Measurements from ENCODE around the gene FAM124B.
"Not testable (repeated sequence)": the region's sequence is repeated elsewhere in the genome, so short reads cannot be mapped to it uniquely, and the experiment has no call there.

FAM124B gene

DNA sequence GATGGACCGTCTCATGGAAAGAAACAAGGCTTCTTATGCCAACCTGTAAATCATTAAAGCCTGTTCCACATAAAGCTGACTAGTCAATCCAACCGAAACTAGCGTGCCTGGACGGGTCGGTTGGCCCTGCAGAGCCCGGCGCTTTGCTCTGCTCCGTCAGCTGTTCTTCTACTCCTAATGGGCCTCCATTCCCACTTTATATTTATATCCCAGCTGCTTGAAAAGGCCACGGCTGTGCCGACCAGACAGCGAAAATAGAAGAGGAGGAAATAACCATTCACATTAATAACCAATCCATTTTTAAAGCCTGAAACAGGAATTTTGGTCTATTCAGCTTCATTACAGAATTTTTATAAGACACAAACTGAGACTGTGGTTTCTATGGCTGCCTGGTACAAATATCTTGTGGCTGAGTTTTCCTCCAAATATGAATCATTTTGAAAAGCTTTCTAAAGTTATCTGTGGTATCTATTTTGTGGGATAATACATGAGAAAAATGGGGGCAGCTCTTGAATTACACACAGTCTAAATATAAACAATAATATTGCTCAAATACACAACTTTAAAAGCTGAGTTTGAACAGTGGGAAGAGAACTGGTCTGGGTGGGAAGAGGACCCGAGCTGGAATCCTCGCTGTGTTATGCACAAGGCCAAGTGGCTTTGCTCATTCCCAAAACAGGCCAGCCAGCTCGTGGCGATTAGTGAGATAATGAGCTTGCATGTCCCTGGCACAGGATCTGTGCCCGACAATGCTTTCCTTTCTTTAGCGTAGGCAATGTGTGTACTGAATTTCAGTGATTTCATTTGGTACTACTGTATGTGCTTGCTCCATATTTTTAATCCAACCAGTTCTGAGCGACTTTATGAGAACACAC lies 10.5 kb upstream of the FAM124B start:
- no peak for DNase-seq

DNA sequence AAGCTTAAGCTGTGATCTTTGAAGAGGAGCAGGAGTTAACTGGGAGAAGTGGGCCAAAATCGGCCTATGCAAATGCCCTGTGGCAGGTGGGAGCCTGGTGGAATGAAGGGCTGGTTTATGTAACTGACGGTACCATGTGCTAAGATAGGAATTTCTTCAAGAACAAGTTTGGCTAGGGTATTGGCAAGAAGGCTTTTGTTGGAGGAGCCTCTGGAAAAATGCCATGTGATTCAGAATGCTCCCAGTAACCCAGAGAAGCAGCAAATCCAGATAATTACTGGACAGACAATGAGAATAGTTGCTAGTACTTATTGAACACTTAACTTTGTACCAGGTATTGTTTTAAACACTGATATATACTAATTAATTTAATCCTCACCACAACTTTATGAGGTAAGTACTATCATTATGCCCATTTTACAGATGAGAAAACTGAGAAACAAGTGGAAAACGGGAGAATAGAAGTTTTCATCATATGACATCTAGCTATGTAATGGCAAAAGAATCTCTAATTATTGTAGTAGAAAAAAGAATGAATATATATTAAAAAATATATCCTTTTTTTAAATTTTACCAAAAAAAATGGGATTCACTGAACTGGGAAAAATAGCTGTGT lies 9.1 kb upstream of the FAM124B start:
- DNase-seq, result no peak

DNA sequence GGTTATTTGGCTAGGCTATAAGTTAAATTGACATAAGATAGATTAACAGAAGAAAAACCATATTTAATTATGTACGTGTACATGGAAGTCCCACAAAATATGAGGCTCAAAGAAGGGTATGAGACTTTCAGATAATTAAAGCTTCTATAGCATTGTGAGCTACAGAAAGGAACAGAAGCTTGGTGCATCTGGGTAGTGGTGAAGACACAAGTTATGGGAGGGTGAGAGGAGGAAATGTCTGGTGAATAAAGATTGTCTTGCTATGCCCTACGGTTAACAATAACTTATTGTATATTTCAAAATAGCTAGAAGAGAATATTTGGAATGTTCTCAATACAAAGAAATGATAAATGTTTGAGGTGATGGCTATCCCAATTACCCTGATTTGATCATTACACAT lies 6.8 kb upstream of the FAM124B start:
- DNase-seq, result no peak

DNA sequence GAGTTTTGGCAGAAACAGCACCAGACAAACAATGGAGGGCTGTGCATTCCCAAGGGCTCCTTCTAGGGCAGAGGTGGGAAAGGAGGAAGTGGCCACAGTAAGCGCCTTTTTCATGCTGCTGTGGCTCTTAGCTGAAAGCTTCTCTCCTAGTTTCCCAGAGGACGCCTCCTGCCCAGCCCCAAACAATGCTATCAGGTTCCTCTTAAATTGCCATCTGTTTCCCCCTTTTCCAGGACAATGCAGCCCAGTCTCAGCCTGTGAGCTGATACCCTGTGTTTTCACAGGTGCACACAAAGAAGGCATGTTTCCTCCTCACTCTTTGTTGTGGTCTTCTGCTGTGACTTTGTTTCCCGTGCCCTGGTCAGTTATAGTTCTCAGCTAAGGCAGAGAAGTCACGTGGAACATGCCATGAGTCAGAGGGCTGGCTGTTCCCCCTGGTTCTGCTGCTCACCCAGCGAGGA lies 5.4 kb upstream of the FAM124B start:
- DNase-seq, result no peak

DNA sequence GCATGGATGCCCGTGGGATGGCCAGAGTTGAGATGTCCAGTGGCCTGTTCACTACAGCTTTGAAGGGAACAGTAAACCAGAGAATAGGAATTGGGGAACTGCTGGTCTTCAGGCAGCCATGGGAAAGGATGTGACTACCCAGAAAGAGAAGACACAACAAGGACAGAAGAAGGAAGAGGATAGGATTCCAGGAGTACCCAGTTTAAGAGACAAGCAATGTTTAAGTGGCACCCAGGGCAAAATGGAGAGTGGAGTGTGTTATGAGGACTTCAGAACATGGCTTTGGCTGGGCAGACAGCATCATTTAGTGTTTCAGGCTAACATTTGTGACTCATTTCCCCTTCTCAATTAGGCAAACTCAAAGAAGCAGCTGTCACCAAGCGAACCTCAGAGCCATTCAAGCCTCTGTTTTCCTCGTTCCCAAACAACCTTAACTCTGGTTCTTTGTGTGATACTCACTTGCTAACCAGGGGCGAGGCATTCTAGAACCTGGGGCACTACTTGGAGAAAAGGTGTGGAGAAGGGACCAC lies 4.0 kb upstream of the FAM124B start:
- DNase-seq, result no peak

DNA sequence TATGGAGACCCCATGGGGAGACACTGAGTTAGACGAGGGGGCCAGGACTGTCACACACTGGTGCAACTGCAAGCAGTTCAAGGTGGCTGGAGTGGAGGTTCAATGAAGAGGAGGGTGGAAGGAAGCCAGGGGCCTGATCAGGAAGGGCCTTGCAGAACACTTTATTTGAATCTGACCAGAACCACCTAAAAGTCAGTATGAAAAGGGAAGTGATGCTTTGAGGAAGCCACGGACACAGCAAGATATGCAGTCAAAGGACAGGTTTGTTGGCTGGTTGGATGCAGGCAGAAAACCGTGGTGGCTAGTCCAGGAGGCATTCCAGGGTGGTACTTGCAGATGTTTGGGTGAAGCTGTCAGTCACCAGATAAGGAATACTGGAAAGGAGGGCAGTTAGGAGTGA lies 3.5 kb upstream of the FAM124B start:
- no peak for DNase-seq

DNA sequence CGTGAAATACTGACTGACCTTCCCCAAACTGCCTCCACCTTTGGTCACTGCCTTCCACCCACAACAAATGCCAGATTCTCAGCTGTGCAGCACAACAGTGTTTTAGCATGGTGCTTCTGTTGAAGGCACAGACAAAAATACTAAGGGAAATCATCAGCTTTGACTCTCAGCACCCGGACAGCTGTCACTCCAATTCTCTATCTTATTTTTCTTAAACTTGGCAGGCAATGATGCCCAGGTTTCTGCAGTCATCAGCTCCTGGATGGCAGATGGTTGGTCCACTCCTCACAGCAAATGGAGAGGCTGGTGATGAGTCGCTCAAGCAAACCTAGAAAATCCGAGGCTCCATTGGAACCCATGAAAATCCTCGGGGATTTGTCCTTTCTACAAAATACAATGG lies 2.9 kb upstream of the FAM124B start:
- DNase-seq, result no peak

DNA sequence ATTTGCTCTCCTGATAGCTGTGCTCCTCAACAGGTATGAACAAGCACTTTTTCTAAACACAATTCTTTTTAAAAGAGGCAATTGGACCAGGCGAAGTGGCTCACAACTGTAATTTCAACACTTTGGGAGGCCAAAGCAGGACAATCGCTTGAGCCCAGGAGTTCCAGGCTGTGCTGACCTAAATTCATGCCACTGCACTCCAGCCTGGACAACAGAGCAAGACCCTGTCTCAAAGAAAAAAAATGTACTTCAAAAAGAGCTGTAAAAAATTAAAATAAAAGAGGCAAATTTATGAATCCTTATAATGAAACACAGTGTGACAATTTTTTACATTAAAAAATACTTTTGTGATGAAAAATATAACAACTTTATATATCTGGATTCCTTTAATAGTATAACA lies 1.8 kb upstream of the FAM124B start:
- no peak for DNase-seq

DNA sequence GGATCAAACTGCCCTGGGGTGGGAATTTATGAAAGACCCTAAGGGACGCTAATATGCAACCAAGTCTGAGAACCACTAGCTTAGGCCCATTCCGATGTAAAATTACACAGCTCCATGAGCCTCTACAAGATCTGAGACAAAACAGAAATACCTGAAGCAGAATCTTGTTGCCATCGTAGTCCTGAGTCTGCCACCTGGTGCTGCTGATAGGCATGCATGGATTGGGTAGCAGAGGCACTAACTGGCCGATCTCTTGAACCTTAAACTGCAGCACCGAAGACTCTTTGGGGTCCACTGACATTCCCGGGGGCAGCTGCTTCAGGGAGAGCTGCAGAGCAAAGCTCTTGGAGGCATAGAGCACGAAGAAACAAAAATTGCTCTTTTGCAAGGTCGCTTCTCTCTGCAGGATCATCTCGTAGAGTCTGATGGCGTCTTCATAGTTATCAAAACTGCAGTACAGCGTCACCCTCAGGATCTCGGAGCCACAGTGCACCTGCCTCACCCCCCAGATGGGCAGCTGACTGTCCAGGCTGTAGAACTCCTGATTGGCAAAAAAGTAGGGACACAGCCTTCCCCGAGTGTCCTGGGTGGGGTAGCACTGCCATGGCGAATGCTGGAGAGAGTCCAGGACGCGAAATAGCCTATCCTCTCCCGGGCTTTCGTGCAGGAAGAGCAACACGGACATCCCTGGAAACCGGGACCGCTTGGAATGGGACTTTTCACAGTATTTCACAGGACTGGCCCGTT lies 848 bp downstream of the FAM124B start:
- no peak for DNase-seq

DNA sequence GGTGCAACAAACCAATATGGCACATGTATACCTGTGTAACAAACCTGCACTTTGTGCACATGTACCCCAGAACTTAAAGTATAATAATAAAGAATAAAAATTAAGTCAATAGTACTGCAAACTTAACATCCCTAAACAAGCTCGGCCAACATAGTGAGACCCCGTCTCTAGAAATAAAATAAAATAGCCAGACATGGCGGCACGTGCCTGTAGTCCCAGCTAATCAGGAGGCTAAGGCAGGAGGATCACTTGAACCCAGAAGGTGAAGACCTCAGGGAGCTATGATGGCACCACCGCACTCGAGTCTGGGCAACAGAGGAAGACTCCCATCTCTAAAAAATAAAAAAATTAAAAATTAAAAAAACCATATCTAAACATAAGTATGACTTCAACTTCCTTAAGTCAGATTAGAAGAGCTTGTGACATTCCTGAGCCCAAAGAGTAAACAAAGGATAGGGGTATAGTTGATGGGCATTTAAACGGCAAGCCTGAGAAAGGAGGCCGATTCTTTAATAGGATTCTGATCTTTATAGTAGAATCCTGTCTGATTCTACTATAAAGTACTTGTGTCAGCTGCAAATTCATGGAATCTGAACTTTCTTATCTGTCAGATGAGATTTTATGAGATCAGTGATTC lies 1.6 kb downstream of the FAM124B start:
- no peak for DNase-seq

DNA sequence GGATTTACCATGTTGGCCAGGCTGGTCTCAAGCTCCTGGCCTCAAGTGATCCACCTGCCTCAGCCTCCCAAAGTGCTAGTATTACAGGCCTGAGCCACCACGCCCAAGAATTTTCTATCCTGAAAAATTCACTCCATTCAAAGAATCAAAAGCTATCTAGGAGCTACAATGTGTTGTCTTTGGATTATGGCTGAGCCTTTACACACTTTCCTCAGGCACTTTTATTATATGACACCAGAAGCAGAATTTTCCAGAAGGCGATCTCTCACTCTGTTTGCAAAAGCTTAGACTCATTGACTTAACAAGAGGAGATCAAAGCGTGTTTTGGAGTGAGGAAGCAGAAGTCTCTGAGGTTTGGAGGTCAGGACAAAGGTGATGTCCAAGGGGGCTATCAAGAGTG lies 3.6 kb downstream of the FAM124B start:
- DNase-seq, result no peak

DNA sequence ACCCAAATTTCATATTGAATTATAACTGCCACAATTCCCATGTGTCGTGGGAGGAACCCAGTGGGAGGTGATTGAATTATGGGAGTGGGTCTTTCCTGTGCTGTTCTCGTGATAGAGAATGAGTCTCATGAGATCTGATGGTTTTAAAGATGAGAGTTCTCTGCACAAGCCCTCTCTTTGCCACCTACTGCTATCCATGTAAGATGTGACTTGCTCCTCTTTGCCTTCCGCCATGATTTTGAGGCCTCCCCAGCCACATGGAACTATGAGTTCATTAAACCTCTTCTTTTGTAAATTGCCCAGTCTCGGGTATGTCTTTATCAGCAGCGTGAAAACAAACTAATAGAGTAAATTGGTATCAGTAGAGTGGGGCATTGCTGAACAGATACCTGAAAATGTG lies 4.8 kb downstream of the FAM124B start:
- not testable (repeated sequence) for DNase-seq

DNA sequence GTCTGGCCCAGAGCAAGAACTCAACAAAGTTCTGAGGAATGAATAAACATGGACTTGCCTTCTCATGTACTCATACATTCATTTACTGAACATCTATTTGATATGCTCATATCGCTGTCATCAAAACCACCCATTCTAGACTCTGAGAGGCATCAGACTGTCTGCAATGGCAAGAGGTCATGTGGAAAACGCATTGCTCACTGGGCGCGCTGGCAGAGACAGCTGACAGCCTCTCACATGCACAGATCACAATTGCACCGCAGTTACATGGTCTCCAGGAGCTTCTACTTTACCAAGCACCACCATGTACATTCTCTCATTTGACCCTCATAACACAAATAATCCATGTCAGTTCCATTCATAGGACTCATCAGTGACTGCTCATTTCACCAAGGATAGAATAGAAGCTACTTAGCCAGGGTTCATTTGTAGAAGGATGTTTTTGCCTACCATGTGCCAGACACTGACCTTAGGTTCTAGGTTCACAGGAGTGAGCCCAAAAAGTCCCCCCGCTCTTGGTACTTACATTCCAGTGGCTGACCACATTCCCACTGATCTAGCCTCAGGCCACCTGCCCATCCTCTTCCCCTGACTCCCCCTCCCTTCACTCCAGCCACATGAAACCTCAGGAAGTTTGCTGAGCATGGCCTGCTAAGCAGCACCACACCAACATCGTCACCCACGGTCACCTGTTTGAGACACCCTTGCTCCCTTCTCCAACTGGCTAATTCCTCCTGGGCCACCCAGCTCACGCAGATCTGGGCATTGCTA lies 6.1 kb downstream of the FAM124B start:
- no peak for DNase-seq

DNA sequence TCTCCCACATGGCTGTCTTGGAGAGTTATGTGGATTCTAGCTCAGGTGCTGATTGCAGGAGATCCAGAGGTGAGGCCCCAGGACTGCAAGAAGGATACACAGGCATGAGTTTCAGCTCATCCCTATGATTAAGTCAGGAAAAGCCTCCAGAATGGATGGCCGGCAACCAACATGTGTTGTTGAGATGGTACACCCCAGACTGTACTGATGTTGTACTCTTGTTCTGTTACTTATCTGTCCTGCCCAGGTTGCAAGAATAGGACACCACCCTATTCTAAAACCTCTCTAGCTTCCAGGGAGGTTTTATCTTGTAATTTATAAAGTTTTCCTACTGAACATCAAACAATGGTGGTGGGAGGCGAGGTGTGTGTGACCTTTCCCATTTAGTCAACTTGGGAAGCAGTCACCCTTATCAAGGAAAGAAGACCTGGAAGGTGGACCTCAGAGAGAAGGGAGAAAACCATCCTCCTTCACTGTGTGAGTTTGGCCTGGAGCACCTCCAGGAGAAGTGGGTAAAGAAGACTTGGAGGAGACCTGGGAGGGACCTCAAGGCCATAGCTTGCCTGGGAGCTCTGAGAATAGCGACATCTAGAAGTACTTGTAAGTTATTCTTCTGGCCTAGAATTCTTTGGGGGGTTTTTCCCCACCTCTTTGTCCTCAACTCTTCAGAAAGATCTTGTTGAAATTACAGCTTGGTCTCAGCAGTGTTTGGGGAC lies 8.6 kb downstream of the FAM124B start:
- DNase-seq, result no peak

DNA sequence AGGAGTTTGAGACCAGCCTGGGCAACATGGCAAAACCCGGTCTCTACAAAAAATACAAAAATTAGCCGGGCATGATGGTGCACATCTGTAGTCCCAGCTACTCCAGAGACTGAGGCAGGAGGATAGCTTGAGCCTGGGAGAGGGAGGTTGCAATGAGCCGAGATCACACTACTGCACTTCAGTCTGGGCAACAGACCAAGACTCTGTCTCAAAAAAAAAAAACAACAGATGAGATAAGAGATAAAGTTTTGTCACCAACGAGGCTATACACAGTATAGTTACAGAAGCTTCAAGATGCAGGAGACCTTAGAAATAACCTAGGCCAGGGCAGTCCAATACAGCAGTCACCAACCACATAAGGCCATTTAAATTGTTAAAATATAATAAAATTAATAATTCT lies 9.4 kb downstream of the FAM124B start:
- DNase-seq, result no peak

DNA sequence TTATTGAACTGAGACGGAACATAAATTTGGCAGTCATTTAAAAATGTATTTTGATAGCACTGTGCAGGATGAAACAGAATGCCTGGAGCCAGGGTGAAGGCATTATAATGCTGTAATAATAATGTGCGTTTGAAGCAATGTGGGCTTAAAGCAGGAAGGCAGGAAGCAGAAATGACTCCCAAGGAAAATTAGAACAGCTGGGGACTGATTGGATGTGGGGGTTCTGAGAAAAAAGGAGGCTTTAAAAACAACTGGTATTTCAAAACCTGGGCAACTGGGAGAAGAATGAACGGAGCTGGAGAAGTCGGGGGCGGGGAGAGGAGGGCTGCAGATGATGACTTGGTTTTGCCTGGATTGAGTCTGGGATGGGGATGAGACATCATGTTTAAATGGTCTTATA lies 12.6 kb downstream of the FAM124B start:
- DNase-seq, result no peak

DNA sequence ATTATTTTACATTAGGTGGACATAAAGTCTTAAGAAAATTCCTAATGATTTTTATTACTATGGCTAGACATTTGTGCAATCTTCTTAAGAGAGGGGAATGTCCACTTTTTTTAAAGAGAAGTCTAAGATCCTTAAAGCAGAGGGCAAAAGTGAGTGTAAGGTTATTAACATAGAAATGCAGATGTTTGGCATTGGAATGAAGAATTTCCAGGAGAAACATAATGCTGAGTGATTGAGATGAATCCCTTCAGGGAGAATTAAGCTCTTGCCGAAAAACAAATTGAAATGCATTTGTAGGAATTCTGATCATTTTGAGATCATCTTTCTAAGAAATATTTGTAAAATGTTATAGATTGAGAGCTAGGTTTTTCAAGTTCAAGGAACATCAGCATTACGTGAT lies 15.0 kb downstream of the FAM124B start:
- no peak for DNase-seq

DNA sequence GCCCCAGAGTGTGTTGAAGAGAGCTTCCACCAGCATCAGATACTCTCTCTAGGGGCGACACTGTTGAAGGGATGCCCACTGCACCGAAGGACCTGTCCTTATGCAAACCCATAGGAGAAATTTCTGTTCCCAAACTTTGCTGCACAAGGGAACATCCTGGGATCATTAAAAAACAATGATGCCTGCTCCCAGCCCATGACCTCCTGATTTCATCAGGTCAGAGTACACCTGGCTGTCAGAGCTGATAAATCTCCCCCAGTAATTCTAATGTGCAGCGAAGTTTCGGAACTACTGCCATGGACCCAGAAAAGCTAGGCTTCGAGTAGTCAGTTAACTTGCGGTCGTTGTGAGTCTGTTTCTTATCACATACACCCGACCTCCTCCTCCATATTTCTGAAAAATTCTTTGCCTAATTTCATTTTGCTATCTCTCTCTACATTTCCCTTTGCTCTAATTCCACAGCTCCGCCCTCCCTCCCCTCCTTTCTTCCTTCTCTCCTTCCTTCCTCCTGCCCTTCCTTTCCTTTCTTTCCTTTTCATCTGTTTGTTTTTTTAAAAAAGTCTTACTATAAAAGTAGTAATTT lies 18.8 kb downstream of the FAM124B start:
- no peak for DNase-seq

DNA sequence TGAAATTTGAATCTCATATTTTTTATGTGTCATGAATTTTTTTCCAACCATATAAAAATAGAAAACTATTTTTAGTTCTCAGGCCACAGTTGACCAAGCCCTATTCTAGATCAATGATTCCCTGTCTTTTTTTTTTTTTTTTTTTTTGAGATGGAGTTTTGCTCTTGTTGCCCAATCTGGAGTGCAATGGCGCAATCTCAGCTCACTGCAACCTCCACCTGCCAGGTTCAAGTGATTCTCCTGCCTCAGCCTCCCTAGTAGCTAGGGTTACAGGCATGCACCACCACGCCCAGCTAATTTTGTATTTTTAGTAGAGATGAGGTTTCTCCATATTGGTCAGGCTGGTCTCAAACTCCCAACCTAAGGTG lies 19.6 kb downstream of the FAM124B start:
- not testable (repeated sequence) for DNase-seq

DNA sequence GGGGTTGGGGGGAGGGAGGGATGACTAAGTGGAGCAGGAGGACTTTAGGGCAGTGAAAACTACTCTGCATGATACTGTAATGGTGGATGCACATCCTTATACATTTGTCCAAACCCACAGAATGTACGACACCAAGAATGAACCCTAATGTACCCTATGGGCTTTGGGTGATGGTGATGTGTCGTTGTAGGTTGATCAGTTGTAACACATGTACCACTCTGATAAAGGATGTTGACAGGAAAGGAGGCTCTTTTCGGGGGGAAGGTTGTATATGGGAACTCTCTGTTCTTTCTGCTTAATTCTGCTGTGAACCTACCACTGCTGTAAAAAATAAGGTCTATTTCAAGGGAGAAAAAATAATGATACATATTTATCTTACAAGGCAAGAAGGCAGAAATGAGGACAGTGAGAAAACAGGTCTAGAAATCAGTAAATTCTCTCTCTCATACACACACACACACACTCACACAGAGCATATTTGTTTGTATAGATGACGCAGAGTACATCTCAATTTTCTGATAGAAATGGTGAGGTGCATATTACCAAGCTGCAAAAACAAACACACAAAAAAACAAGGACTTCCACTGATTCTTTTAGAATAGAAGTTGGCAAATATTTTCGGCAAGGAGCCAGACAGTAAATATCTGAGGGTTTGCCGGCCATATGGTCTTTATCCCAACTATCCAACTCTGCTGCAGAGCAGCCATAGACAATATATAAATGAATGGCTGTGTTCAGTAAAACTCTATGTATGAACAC lies 20.2 kb downstream of the FAM124B start:
- DNase-seq, result no peak

DNA sequence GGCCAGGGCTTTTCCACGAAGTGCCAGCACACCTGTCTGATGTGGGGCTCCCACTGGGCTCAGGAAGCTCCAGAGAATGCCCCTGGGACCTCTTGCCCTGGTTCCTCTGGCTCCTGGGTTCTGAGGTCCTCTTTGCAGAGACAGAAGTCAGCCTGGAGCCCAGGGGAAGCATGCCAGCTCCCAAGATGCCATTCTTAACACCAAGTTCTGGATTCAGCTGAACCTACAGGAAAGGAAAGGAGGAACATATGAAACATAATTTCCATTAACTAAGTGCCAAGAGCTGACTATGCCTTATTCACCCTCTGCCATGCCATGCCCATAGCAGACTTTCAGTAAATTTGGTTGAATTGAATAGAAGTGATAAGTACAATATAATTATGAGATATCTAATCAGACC lies 21.9 kb downstream of the FAM124B start:
- DNase-seq, result no peak
